ENCODE results near the gene CCDC106. TPM values are rescaled to one million over a fixed set of nuclear protein-coding genes. Genes with fewer than 3 reads are reported as not detected.

The CCDC106 gene
- 10 to 100 TPM in 1 of 2 donors, 1 to 10 TPM in 1; 9.7 to 15.1 TPM for total RNA-seq
- polyA plus RNA-seq (ENCODE audit: insufficient read length in 6 of 6) = 10 to 100 TPM; 11.0 to 16.8 (median 14.7) TPM
- long read RNA-seq, donor 1, partial matches to known transcripts = 0 of 3 reads
- long read RNA-seq, donor 1, other reads (novel, unspliced or antisense) = 0 of 3 reads
- long read RNA-seq, donor 2, partial matches to known transcripts = 0 of 3 reads
- long read RNA-seq, donor 2, other reads (novel, unspliced or antisense) = 0 of 3 reads
- long read RNA-seq, donor 3, partial matches to known transcripts = 0 of 1 reads
- long read RNA-seq, donor 3, other reads (novel, unspliced or antisense) = 0 of 1 reads
- long read RNA-seq, donor 4, partial matches to known transcripts = 1 of 5 reads
- long read RNA-seq, donor 4, other reads (novel, unspliced or antisense) = 1 of 5 reads
- long read RNA-seq, donor 5, partial matches to known transcripts = 5 of 7 reads
- long read RNA-seq, donor 5, other reads (novel, unspliced or antisense) = 0 of 7 reads
- long read RNA-seq, donor 6, transcript CCDC106-202 (5 exons, 2,162 nt) = major isoform, 8 of 9 reads
- long read RNA-seq, donor 6, partial matches to known transcripts = 0 of 9 reads
- long read RNA-seq, donor 6, other reads (novel, unspliced or antisense) = 0 of 9 reads
- long read RNA-seq, donor 7, partial matches to known transcripts = 0 of 5 reads
- long read RNA-seq, donor 7, other reads (novel, unspliced or antisense) = 0 of 5 reads
- long read RNA-seq, donor 8, partial matches to known transcripts = 0 of 4 reads
- long read RNA-seq, donor 8, other reads (novel, unspliced or antisense) = 0 of 4 reads
- long read RNA-seq, donor 9 = 0 reads
- long read RNA-seq, donor 10, partial matches to known transcripts = 0 of 2 reads
- long read RNA-seq, donor 10, other reads (novel, unspliced or antisense) = 1 of 2 reads
- long read RNA-seq, donor 11 = 0 reads
- long read RNA-seq, donor 12, partial matches to known transcripts = 0 of 4 reads
- long read RNA-seq, donor 12, other reads (novel, unspliced or antisense) = 0 of 4 reads

DNA sequence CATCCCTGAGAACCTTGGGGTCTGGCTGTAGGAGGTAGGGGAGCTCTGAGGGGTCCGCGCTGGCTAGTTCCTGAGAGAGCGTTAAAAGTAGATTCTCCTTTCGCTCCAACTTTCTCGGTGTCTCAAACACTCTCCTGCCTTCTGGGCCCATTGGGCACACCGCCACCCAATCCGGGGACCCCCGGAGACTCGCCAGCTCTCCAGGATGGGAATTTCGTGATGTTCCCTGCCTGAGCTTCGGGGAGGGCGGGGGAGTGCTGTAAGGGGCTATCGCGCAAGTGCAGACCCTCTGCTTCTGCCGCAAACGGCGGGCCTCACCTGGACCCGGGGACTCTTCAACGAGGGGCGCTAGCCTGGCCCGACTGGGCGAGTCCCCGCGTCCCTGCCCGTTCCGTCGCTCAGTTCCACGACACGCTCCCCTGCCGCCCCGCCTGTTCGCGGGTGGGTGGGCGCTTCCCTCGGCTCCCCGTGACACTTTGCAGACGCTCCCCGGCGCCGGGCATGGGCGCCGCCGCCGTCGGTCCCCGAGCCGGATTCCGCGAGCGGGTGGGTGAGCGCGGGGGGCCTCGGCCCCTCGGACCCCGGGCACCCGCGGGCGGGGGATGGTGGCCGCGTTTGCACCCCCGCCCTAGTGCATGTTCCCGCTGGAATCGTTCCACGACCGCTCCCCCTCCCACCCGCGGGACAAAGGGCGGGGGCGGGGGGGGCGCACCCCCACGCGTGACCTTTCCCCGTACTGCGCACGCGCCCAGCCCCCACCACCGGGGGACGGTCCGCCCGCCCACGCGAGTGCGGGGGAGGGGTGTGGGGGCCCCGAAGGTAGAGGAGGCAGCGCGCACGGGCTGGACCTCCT lies at the start of gene CCDC106:
Gene CCDC106 (plus strand): TSS at position 481 of the 853 bp plus-strand sequence. CDS start 835 bp downstream, outside the sequence.
- DNase-seq = peak in 3 of 4 donors; percentile 80 to 85 (median 81)
- intact Hi-C loops (cut with DNase I) = no loop called here
- no peaks in the 10 kb centered on the region for H3K9me3 ChIP-seq
- peak within 1 kb of the TSS; percentile 67 to 79 for H3K4me3 ChIP-seq
- peak within 1 kb of the TSS; percentile 65 to 70 for H3K27ac ChIP-seq
- peaks cover 0 to 22% of the 10 kb centered on the region in 2 donors for H3K36me3 ChIP-seq
- ATAC-seq = peak; percentile 66
- TF ChIP-seq, protein P1, sequence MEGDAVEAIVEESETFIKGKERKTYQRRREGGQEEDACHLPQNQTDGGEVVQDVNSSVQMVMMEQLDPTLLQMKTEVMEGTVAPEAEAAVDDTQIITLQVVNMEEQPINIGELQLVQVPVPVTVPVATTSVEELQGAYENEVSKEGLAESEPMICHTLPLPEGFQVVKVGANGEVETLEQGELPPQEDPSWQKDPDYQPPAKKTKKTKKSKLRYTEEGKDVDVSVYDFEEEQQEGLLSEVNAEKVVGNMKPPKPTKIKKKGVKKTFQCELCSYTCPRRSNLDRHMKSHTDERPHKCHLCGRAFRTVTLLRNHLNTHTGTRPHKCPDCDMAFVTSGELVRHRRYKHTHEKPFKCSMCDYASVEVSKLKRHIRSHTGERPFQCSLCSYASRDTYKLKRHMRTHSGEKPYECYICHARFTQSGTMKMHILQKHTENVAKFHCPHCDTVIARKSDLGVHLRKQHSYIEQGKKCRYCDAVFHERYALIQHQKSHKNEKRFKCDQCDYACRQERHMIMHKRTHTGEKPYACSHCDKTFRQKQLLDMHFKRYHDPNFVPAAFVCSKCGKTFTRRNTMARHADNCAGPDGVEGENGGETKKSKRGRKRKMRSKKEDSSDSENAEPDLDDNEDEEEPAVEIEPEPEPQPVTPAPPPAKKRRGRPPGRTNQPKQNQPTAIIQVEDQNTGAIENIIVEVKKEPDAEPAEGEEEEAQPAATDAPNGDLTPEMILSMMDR (IDR thresholded peaks at IDR 0.05) = no peak
- H3K4me1 ChIP-seq = peaks cover 14 to 56% of the 10 kb centered on the region in 2 donors
- peaks cover 0 to under 1% of the 10 kb centered on the region in 2 donors for H3K27me3 ChIP-seq

DNA sequence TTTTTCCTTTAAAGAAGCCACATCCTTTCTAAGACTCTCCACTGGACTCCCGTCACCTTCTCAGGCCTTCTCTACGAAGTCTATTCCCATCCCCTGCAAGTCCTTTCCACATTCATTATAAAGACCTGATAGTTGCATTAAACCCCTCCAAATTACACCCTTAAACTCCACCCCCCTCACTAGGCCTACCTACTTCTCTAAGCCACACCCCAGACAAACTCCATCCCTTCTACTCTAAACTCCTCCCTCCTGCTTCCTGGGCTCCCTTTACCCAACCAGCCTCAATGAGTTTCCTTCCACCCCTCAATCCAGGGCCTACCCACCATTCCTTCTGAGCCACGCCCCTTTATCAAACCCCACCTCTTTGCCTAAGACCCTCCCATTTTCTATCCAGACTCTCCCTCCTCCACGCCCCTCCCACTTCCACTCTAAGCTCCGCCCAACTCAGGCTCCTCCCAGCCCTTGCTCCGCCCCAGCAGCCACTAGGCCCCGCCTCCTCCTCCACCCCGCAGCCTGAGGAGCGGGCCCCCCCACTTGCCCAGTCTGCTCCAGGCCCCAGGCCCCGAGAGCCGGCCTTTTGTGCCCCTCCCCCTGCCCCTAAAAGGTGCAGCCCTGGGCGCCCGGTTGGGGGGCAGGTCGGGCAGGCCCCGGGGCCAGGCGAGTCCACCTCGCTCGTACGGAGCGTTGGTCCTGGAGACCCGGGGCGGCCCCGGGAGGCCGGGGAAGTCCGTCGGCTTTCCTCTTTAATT lies 49.1 kb upstream of the CCDC106 start:
- ATAC-seq (peak; percentile 87), DNase-seq (peak in 3 of 4 donors; percentile 91 to 96 (median 94))
- H3K27ac ChIP-seq = peak overlapping the region; percentile 98 to 99
- H3K4me3 ChIP-seq = peak overlapping the region; percentile 57 to 73
- peaks cover 0 to 49% of the 10 kb centered on the region in 2 donors for H3K36me3 ChIP-seq
- H3K27me3 ChIP-seq = no peaks in the 10 kb centered on the region
- peaks cover 0 to 30% of the 10 kb centered on the region in 2 donors for H3K4me1 ChIP-seq
- intact Hi-C loops (cut with DNase I) = no loop called here
- TF ChIP-seq, protein P1 (IDR thresholded peaks at IDR 0.05) = no peak
- no peaks in the 10 kb centered on the region for H3K9me3 ChIP-seq

DNA sequence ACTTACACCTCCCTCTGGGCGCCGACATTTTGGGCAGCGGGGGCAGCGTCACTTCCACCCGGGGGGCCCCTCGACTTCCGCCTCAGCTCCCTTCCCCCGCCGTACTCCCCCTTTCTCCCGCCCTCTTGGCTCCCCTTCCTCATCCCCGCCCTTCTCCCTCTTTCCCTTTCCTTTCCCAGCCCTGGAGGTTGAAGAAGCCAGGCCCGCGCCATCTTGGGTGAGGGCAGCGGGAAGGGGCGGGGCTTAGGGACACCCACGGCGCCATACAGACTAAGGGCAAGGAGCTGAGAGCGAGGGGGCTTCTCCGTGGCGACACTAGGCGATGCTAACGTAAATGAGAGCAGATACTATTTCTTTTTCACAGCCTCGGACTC lies 48.6 kb upstream of the CCDC106 start, which contains the start of gene FIZ1:
Gene FIZ1 (minus strand): TSS at position 50 of the 374 bp plus-strand sequence. CDS start 1,652 bp downstream, outside the sequence.
- TF ChIP-seq, protein P1 (IDR thresholded peaks at IDR 0.05) = no peak
- Histone ChIP-seq H3K27ac (peak within 1 kb of the TSS; percentile 98 to 99), H3K36me3 (peaks cover 0 to 45% of the 10 kb centered on the region in 2 donors), H3K4me3 (peak within 1 kb of the TSS; percentile 57 to 73), H3K4me1 (peaks cover 0 to 36% of the 10 kb centered on the region in 2 donors), H3K27me3 (no peaks in the 10 kb centered on the region), H3K9me3 (no peaks in the 10 kb centered on the region)
- DNase-seq (peak; percentile 97 to 100 (median 98)), ATAC-seq (peak; percentile 92)
- intact Hi-C loops (cut with DNase I) = no loop called here

Measured in left lung (tissue), 14 donors.